Measurements from ENCODE around the gene PRAMEF1.

- no peak for TF ChIP-seq CTCF (IDR thresholded peaks at IDR 0.05)
- no peak for TF ChIP-seq POLR2A (IDR thresholded peaks at IDR 0.05)
These were observed 29.4 kb upstream of the PRAMEF1 start for GRCh38 chr1:12761781-12762180.

Measured in heart left ventricle (tissue), 13 donors.